Adrenal gland (tissue), 5 donors: ENCODE results near the gene BAG3.
"Not testable (repeated sequence)": the region's sequence is repeated elsewhere in the genome, so short reads cannot be mapped to it uniquely, and the experiment has no call there.

Experiments used
- POLR2A ChIP-seq, 2 donors: fragments of 450-650 bp; IDR thresholded peaks; one replicate each; pipeline ENCODE4 v1.6.1; 2017; ENCODE audit warnings: antibody characterized with exemption in 2 of 2, mild to moderate bottlenecking in 2 of 2, moderate library complexity in 1 of 2
- TF ChIP-seq, protein P1 (sequence below), 6 experiments: fragments of 450-650 bp in 4 of 6; fragments of 200-600 bp in 2 of 6; sonication (generic) in 1 of 6; IDR thresholded peaks; 1 replicate in 5 of 6; 2 replicates in 1 of 6; pipeline versions ENCODE4 v1.5.1 to v1.8.0; 2016 to 2021; ENCODE audit warnings: antibody characterized with exemption in 6 of 6, mild to moderate bottlenecking in 2 of 6, moderate library complexity in 1 of 6
- donor health status: DM: no; HTN: no; CAD: no.

DNA sequence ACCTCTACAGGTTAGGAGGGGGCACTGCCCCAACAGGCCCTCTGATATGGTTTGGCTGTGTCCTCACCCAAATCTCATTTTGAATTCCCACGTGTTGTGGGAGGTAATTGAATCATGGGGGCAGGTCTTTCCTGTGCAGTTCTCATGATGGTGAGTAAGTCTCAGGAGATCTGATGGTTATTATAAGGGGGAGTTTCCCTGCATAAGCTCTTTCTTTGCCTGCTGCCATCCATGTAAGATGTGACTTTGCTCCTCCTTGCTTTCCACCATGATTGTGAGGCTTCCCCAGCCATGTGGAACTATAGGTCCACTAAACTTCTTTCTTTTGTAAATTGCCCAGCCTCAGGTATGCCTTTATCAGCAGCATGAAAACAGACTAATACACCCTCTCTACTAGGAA, 59.8 kb downstream of the BAG3 start:
- not testable (repeated sequence) for TF ChIP-seq POLR2A (IDR thresholded peaks at IDR 0.05)
- TF ChIP-seq, protein P1, sequence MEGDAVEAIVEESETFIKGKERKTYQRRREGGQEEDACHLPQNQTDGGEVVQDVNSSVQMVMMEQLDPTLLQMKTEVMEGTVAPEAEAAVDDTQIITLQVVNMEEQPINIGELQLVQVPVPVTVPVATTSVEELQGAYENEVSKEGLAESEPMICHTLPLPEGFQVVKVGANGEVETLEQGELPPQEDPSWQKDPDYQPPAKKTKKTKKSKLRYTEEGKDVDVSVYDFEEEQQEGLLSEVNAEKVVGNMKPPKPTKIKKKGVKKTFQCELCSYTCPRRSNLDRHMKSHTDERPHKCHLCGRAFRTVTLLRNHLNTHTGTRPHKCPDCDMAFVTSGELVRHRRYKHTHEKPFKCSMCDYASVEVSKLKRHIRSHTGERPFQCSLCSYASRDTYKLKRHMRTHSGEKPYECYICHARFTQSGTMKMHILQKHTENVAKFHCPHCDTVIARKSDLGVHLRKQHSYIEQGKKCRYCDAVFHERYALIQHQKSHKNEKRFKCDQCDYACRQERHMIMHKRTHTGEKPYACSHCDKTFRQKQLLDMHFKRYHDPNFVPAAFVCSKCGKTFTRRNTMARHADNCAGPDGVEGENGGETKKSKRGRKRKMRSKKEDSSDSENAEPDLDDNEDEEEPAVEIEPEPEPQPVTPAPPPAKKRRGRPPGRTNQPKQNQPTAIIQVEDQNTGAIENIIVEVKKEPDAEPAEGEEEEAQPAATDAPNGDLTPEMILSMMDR (IDR thresholded peaks at IDR 0.05), result not testable (repeated sequence)
